HG03342 (cell line): ENCODE data around the gene BCL11B.

Source experiments
- ATAC-seq: cut with Tn5 transposase; IDR thresholded peaks from one replicate; pipeline ENCODE4 v1.9.1; 2021; ENCODE audit warnings: mild to moderate bottlenecking, moderate library complexity; ENCODE audit not compliant: unreplicated experiment

BCL11B gene

DNA sequence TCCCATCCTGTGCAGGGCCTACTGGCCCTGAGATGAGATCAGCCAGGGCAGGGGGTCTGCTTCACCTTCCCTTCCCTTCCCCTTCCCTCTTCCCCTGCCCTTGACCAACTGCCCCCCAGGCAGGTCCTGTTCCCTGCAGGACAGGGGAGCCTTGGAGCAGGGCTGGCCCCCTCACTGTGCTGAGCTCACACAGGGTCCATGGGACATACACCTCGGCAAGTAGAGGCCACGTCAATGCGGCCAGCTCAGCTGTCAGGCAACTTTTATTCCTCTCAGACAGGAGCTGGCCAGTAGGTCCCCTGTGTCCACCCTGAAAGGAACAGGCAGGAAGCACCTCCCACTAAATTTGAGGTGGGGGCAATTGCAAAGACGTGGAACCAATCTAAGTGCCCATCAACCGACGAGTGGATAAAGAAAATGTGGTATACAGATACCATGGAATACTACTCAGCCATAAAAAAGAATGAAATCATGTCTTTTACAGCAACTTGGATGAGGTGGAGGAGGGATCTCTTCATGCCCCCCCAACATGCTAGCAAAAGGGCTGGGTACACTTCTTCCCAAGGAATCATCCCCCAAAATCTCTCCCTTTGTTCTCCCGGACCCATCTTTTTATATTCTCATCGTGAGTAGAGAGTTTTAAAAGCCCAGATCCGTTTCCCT, 148.7 kb downstream of the BCL11B start:
- ATAC-seq, result no peak

DNA sequence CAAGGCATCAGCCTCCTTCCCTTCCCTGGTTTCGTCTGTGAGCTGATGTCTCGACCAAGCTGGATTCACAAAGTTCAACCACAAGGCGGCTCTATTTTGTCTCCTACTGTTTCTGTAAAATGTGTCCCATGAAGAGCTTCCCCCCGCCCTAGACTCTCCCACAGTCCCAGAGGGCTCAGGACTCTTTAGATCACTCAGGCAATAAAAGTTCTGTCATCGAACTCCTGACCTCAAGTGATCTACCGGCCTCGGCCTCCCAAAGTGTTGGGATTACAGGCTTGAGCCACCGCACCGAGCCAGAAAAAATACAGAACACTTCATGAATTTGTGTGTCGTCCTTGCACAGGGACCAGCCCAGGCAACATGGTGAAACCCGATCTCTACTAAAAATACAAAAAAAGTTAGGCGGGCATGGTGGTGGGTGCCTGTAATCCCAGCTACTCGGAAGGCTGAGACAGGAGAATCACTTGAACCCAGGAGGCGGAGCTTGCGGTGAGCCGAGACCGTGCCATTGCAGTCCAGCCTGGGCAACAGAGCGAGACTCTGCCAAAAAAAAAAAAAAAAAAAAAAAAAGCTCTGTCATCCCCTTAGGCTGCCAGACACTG, 149.4 kb downstream of the BCL11B start:
- ATAC-seq, result no peak

DNA sequence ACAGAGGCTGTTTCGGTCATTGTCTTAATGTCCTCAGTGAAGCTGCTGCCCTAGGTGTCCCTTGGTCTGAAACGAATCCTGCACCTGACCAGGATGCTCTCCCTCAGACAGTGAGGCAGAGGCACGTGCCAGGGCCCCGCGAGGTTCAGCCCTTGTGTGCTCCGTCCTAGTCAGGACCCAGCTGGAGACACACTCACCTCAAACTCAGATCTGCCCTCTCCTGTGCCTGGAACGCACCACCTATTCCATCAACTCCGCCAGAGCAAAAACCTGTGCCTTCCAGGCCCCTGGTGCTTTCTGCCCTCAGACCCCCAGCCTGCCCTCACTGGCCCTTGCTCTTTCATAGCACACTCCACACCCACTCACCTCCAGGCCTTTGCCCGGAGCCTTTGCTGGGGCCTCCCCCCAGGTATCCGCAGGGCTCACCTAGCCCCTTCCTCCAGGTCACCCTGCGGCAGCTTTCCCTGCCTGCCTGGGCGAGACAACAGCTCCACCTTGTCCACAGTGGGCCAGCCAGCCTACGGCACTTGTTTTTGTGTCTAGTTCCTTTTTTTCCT, 150.6 kb downstream of the BCL11B start:
- ATAC-seq, result no peak

DNA sequence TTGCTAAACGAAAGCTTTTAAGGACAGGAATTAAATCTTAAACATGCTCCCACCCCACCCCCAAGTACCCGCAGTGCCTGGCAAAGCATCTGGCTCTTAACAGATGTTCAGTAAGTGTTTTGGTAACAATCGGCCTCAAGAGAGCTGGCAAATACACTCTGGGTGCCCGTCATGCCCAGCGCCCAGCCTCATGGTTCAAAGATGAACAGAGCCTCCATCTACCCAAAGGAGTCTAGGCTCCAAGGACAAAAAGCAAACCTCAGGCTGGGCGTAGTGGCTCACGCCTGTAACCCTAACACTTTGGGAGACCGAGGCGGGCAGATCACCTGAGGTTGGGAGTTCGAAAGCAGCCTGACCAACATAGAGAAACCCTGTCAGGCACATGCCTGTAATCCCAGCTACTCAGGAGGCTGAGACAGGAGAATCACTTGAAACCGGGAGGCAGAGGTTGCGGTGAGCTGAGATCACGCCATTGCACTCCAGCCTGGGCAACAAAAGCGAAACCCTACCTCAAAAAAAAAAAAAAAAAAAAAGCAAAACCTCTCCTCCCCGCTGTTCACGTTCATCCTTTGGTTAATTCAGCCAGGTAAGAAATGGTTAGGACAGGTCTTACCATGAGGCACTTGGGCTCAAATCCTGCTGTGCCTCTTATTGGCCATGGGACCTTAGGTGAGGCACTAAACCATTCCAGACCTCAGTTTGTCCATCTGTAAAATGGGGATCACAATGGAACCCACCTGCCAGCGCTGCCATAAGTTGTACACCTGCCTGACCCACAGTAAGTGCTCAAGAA, 151.3 kb downstream of the BCL11B start:
- no peak for ATAC-seq

DNA sequence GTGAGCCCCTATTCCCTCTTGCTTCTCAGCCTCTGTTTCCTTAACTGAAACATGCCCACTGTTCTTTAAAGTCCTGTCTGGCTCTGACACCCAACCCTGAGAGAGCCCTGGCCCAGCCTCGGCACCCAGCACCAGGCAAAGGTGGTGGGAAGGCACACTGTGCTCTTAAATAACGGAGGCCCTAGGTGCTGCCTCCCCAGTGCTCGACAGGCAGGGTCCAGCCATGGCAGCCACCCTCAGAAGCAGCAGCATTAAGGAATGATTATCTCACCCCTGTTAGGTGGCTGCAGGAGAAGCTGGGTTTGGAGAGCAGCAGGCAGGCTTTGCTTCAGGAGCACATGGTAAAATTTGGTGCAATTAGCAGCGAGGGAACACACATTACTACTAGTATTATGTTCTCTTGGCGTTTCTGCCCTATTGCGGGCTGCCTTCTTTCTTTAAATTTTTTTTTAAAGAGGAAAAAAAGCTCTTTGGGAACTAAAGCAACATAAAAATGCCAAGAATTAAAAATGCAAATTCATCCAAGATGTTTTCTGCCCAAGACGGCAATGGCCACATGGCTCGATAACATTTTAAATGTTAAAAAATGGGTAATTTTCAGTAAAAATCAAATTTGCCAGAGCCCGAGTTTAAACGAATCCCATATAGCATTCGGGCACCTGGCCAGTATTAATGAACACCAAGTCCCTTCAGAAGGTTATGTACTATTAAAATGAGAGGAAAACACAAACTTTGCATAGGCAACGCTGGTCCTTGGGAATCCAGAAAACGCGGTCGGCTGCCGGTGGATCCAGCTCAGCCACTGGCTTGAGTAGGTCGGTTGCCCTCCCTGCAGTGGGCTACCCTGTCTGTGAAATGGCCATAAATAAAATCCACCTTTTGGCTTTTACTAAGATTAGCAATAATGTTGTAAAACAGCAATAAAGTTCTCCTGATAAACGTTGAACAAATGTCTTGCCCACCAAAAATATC, 152.2 kb downstream of the BCL11B start:
- no peak for ATAC-seq
